Endodermal cell (in vitro differentiated cells): ENCODE data around the gene PKD2L1. TPM values are rescaled to one million over a fixed set of nuclear protein-coding genes. Genes with fewer than 3 reads are reported as not detected.
A peak's percentile ranks its signal among the peaks of the same experiment; 100 is the strongest.

Experiments
- DNase-seq: peaks from one replicate; pipeline ENCODE4 v3.0.0-alpha.2; 2017
- H3K27ac ChIP-seq: 2 replicates; pipeline ENCODE4 v1.5.1; 2013; ENCODE audit warnings: mild to moderate bottlenecking, low read depth, low read length, moderate library complexity
- H3K27me3 ChIP-seq: 2 replicates; pipeline ENCODE4 v1.6.1; 2013; ENCODE audit warnings: mild to moderate bottlenecking, low read length, moderate library complexity; ENCODE audit not compliant: insufficient read depth, control insufficient read depth, poor library complexity, severe bottlenecking
- H3K36me3 ChIP-seq: 2 replicates; pipeline ENCODE4 v1.7.0; 2013; ENCODE audit warnings: mild to moderate bottlenecking, low read length, moderate library complexity; ENCODE audit not compliant: control insufficient read depth, insufficient read depth
- H3K4me1 ChIP-seq: one replicate; pipeline ENCODE4 v1.7.0; 2013; ENCODE audit warnings: low read length; ENCODE audit not compliant: control insufficient read depth, insufficient read depth
- H3K4me3 ChIP-seq: 2 replicates; pipeline ENCODE4 v1.5.1; 2013; ENCODE audit warnings: mild to moderate bottlenecking, low read length, moderate library complexity
- H3K9ac ChIP-seq: 2 replicates; pipeline ENCODE4 v1.6.1; 2013; ENCODE audit warnings: mild to moderate bottlenecking, low read length, moderate library complexity; ENCODE audit not compliant: poor library complexity, severe bottlenecking; ENCODE audit errors: extremely low read depth
- H3K9me3 ChIP-seq: 2 replicates; pipeline ENCODE4 v1.6.1; 2013; ENCODE audit warnings: mild to moderate bottlenecking, low read length, moderate library complexity; ENCODE audit not compliant: control insufficient read depth
- H3K27ac Mint-ChIP-seq: 2 replicates; pipeline ENCODE4 v1.8.0; 2020; ENCODE audit warnings: mixed read lengths
- H3K27me3 Mint-ChIP-seq: 2 replicates; pipeline ENCODE4 v1.8.0; 2021; ENCODE audit warnings: mild to moderate bottlenecking, mixed read lengths; ENCODE audit not compliant: insufficient read depth
- H3K36me3 Mint-ChIP-seq: 2 replicates; pipeline ENCODE4 v1.8.0; 2020; ENCODE audit warnings: low read depth, mixed read lengths
- H3K4me1 Mint-ChIP-seq: 2 replicates; pipeline ENCODE4 v1.8.0; 2020; ENCODE audit warnings: mixed read lengths
- H3K4me3 Mint-ChIP-seq: 2 replicates; pipeline ENCODE4 v1.8.0; 2020; ENCODE audit warnings: mild to moderate bottlenecking, moderate library complexity, mixed read lengths
- H3K9me3 Mint-ChIP-seq: 2 replicates; pipeline ENCODE4 v1.8.0; 2020; ENCODE audit warnings: mild to moderate bottlenecking, mixed read lengths
- WGBS, 2 experiments: methylation state at CpG; one replicate each; pipeline versions ENCODE4 v1.1.5 to v1.1.7; 2013; ENCODE audit warnings: missing lambda C conversion rate in 2 of 2, mixed read lengths in 1 of 2; ENCODE audit not compliant: insufficient coverage in 1 of 2, insufficient read length in 1 of 2; 5-methylcytosine and 5-hydroxymethylcytosine counted together
- total RNA-seq, 2 donors: library from RNA; stranded (reverse); fragmentation: NEBNext Ultra II Directional in 1 of 2; extraction: Animal tissue kit (Norgen Biotek cat#: 25700) in 1 of 2; gene quantifications; 2 replicates in 1 of 2; 3 replicates in 1 of 2; pipeline ENCODE4 v1.2.1, GENCODE V29; 2021
- TF ChIP-seq, protein P1 (sequence below): fragments of 200-600 bp; sonication (generic); conservative IDR thresholded peaks from 2 replicates; pipeline ENCODE4 v1.5.0; 2021; ENCODE audit warnings: antibody characterized with exemption, mild to moderate bottlenecking

The PKD2L1 gene
- total RNA-seq, 2 donors from 2014 or later, result not detected

- H3K4me1 Mint-ChIP-seq, result peaks cover 3% of the 10 kb centered on the region
- H3K36me3 Mint-ChIP-seq, result peaks cover 1% of the 10 kb centered on the region
- WGBS, 2 experiments, result 10 to 14% methylated on average over 47 to 49 of the region's 49 CpGs
- peak within 1 kb of the TSS; percentile 100 for H3K27ac Mint-ChIP-seq
- Histone ChIP-seq H3K9ac (peak within 1 kb of the TSS; percentile 89), H3K9me3 (no peaks in the 10 kb centered on the region), H3K4me1 (no peaks in the 10 kb centered on the region), H3K27me3 (no peaks in the 10 kb centered on the region), H3K27ac (peak within 1 kb of the TSS; percentile 73), H3K4me3 (peak within 1 kb of the TSS; percentile 97), H3K36me3 (no peaks in the 10 kb centered on the region)
- peaks cover 2% of the 10 kb centered on the region for H3K27me3 Mint-ChIP-seq
- DNase-seq, result peak; percentile 95
- H3K4me3 Mint-ChIP-seq, result peak within 1 kb of the TSS; percentile 98
- H3K9me3 Mint-ChIP-seq, result no peaks in the 10 kb centered on the region
- TF ChIP-seq, protein P1, sequence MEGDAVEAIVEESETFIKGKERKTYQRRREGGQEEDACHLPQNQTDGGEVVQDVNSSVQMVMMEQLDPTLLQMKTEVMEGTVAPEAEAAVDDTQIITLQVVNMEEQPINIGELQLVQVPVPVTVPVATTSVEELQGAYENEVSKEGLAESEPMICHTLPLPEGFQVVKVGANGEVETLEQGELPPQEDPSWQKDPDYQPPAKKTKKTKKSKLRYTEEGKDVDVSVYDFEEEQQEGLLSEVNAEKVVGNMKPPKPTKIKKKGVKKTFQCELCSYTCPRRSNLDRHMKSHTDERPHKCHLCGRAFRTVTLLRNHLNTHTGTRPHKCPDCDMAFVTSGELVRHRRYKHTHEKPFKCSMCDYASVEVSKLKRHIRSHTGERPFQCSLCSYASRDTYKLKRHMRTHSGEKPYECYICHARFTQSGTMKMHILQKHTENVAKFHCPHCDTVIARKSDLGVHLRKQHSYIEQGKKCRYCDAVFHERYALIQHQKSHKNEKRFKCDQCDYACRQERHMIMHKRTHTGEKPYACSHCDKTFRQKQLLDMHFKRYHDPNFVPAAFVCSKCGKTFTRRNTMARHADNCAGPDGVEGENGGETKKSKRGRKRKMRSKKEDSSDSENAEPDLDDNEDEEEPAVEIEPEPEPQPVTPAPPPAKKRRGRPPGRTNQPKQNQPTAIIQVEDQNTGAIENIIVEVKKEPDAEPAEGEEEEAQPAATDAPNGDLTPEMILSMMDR, result no peak
Measured at GRCh38 chr10:100267239-100268104, 62.6 kb downstream of the PKD2L1 start, which contains the start of gene CWF19L1. Gene CWF19L1 (minus strand): TSS chr10:100267638. CDS start chr10:100267593, 45 bp downstream.

DNA sequence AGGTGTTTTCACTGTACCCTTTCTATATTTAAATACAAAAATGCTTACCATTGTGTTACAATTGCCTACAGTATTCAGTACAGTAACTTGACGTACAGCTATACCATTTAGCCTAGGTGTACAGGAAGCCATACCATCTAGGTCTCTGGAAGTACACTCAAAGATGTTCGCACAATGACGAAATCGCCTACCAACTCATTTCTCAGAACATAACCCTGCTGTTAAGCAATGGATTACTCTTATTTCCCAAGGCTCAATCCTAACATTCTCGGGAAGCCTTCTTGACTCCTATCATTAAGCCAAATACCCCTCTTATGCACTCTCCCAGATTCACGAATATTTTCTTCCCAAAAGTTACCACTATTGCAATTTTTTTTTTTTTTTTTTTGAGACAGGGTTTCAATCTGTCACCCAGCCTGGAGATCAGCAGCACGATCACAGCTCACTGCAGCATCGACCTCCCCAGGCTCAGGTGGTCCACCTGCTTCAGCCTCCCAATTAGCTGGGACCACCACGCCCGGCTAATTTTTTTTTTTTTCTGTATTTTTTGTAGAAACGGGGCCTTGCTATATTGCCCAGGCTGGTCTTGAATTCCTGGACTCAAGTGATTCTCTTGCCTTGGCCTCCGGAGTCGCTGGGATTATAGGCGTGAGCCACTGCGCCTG, 64.1 kb downstream of the PKD2L1 start:
- no peaks in the 10 kb centered on the region for H3K9me3 ChIP-seq
- H3K27ac ChIP-seq, result no peak overlapping the region
- peaks cover 14% of the 10 kb centered on the region for H3K36me3 ChIP-seq
- H3K4me1 ChIP-seq, result no peaks in the 10 kb centered on the region
- Mint-ChIP-seq H3K4me3 (peak overlapping the region; percentile 98), H3K9me3 (no peaks in the 10 kb centered on the region), H3K36me3 (no peaks in the 10 kb centered on the region), H3K27ac (no peak overlapping the region), H3K27me3 (peaks cover 2% of the 10 kb centered on the region), H3K4me1 (peaks cover 3% of the 10 kb centered on the region)
- TF ChIP-seq, protein P1, result no peak
- H3K27me3 ChIP-seq, result no peaks in the 10 kb centered on the region
- no peak overlapping the region for H3K9ac ChIP-seq
- H3K4me3 ChIP-seq, result peak overlapping the region; percentile 97
- DNase-seq, result no peak
- 96 to 97% methylated on average over 13 to 15 of the region's 15 CpGs for WGBS, 2 experiments

GRCh38 chr10:100254191-100254590, 75.8 kb downstream of the PKD2L1 start:
- Histone ChIP-seq H3K9me3 (no peaks in the 10 kb centered on the region), H3K27me3 (no peaks in the 10 kb centered on the region), H3K4me1 (no peaks in the 10 kb centered on the region), H3K36me3 (peaks cover 82% of the 10 kb centered on the region), H3K27ac (no peak overlapping the region), H3K9ac (no peak overlapping the region), H3K4me3 (no peak overlapping the region)
- peaks cover 70% of the 10 kb centered on the region for H3K36me3 Mint-ChIP-seq
- no peak for DNase-seq
- H3K27ac Mint-ChIP-seq, result peak overlapping the region; percentile 39
- H3K27me3 Mint-ChIP-seq, result no peaks in the 10 kb centered on the region
- WGBS, 2 experiments, result 90 to 96% methylated on average over 3 of the region's 3 CpGs
- TF ChIP-seq, protein P1, result no peak
- no peaks in the 10 kb centered on the region for H3K9me3 Mint-ChIP-seq
- H3K4me3 Mint-ChIP-seq, result no peak overlapping the region
- no peaks in the 10 kb centered on the region for H3K4me1 Mint-ChIP-seq
